OCI-LY7 (cell line): ENCODE data around the gene CFAP70. TPM values are rescaled to one million over a fixed set of nuclear protein-coding genes. Genes with fewer than 3 reads are reported as not detected.

ENCODE experiments used
- BruUV-seq: library from RNA; stranded (reverse); fragments of 400-500 nt; replicated peaks from 2 replicates; lab custom pipeline; 2021; lab: Mats Ljungman, UMichigan
- CTCF ChIA-PET: fragments of 300-600 bp; sonication (Branson Sonifier 250); formaldehyde crosslinking; loops from one replicate; lab custom pipeline; 2022; ENCODE audit warnings: antibody characterized with exemption; ENCODE audit not compliant: unreplicated experiment; lab: Charles Lee
- POLR2A ChIA-PET: fragments of 300-600 bp; sonication (Branson Sonifier 250); formaldehyde crosslinking; loops from one replicate; lab custom pipeline; 2022; ENCODE audit warnings: antibody characterized with exemption; lab: Charles Lee
- DNase-seq: peaks from one replicate; pipeline ENCODE4 v3.0.0-alpha.2; 2015; ENCODE audit warnings: low spot score
- H2AFZ ChIP-seq: fragments of 200-600 bp; sonication (generic), shearing (Covaris generic); 2 replicates; pipeline ENCODE4 v1.6.1; 2014; ENCODE audit warnings: mild to moderate bottlenecking, antibody characterized with exemption, low read length, moderate library complexity
- H3K27ac ChIP-seq: fragments of 200-600 bp; sonication (generic); 2 replicates; pipeline ENCODE4 v1.5.1; 2014; ENCODE audit warnings: mixed run types, low read depth, mild to moderate bottlenecking, moderate library complexity, low read length, inconsistent platforms; ENCODE audit not compliant: poor library complexity, severe bottlenecking
- H3K36me3 ChIP-seq: fragments of 200-600 bp; sonication (generic); 2 replicates; pipeline ENCODE4 v1.6.1; 2014; ENCODE audit warnings: mild to moderate bottlenecking, antibody characterized with exemption, low read length, moderate library complexity, mixed read lengths; ENCODE audit not compliant: insufficient read depth
- H3K4me1 ChIP-seq: fragments of 200-600 bp; sonication (generic); 2 replicates; pipeline ENCODE4 v1.5.1; 2014; ENCODE audit warnings: mild to moderate bottlenecking, low read length; ENCODE audit not compliant: insufficient read depth, poor library complexity, severe bottlenecking
- H3K4me2 ChIP-seq: fragments of 200-600 bp; sonication (generic); 2 replicates; pipeline ENCODE4 v1.6.1; 2014; ENCODE audit warnings: mild to moderate bottlenecking, low read length
- H3K4me3 ChIP-seq: fragments of 200-600 bp; sonication (generic); 2 replicates; pipeline ENCODE4 v1.5.1; 2014; ENCODE audit warnings: mild to moderate bottlenecking, low read depth, low read length; ENCODE audit not compliant: poor library complexity, severe bottlenecking
- H3K79me2 ChIP-seq: fragments of 200-600 bp; sonication (generic); 2 replicates; pipeline ENCODE4 v1.6.1; 2016; ENCODE audit warnings: low read depth, mild to moderate bottlenecking, low read length, moderate library complexity, mixed read lengths; ENCODE audit not compliant: insufficient read depth
- H3K9me2 ChIP-seq: fragments of 200-600 bp; sonication (generic); 2 replicates; pipeline ENCODE4 v1.6.1; 2016; ENCODE audit warnings: mild to moderate bottlenecking, low read length, mixed read lengths; ENCODE audit not compliant: insufficient read depth
- H3K9me3 ChIP-seq: fragments of 200-600 bp; sonication (generic); 2 replicates; pipeline ENCODE4 v1.6.1; 2014; ENCODE audit warnings: mild to moderate bottlenecking, mixed run types, low read length, mixed read lengths
- H4K20me1 ChIP-seq: fragments of 200-600 bp; sonication (generic); 2 replicates; pipeline ENCODE4 v1.6.1; 2014; ENCODE audit warnings: mild to moderate bottlenecking, antibody characterized with exemption, low read length, moderate library complexity, mixed read lengths; ENCODE audit not compliant: insufficient read depth
- CTCF ChIP-seq: fragments of 200-600 bp; sonication (generic); conservative IDR thresholded peaks from 2 replicates; pipeline ENCODE4 v1.5.1; 2014; ENCODE audit warnings: mild to moderate bottlenecking, antibody characterized with exemption, low read length, moderate library complexity, mixed read lengths
- EZH2phosphoT487 ChIP-seq: fragments of 200-600 bp; sonication (generic); IDR thresholded peaks from 2 replicates; pipeline ENCODE4 v1.6.1; 2018; ENCODE audit warnings: low read depth, borderline replicate concordance, mild to moderate bottlenecking, mixed run types, antibody characterized with exemption, low read length, moderate library complexity, mixed read lengths
- intact Hi-C: fragments of 100-400 bp; cut with micrococcal nuclease; formaldehyde crosslinking; loops from one replicate; pipeline ENCODE4 v1.10.0; 2022; ENCODE audit not compliant: unreplicated experiment
- total RNA-seq, 2 experiments: library from RNA; depleted of rRNA in 1 of 2; stranded (reverse); fragments of >200 nt in 1 of 2; shearing (Covaris generic) in 1 of 2; gene quantifications; 2 replicates each; pipeline ENCODE4 v1.2.3, GENCODE V29; 2014 to 2022

The CFAP70 gene
- total RNA-seq, 2 experiments from 2014 or later, result 1.1 to 1.9 TPM

- TF ChIP-seq EZH2phosphoT487 (no peak), CTCF (no peak)
- Histone ChIP-seq H3K36me3 (peaks cover 35% of the 10 kb centered on the region), H3K4me2 (no peak overlapping the region), H2AFZ (no peak overlapping the region), H3K9me3 (no peaks in the 10 kb centered on the region), H3K9me2 (no peaks in the 10 kb centered on the region), H3K79me2 (no peaks in the 10 kb centered on the region), H4K20me1 (no peaks in the 10 kb centered on the region), H3K27ac (no peak overlapping the region), H3K4me3 (no peak overlapping the region), H3K4me1 (peaks cover 4% of the 10 kb centered on the region)
- intact Hi-C loops, result no loop called here
- no peak for DNase-seq
- BruUV-seq, result no TSS peak
- CTCF ChIA-PET, result no interaction called here
- POLR2A ChIA-PET, result no interaction called here
Observed at GRCh38 chr10:73229567-73229966, 129.1 kb downstream of the CFAP70 start.

- Histone ChIP-seq H3K9me3 (no peaks in the 10 kb centered on the region), H4K20me1 (no peaks in the 10 kb centered on the region), H3K36me3 (peaks cover 22% of the 10 kb centered on the region), H3K27ac (no peak overlapping the region), H3K4me2 (no peak overlapping the region), H2AFZ (no peak overlapping the region), H3K79me2 (no peaks in the 10 kb centered on the region), H3K4me1 (peaks cover 4% of the 10 kb centered on the region), H3K4me3 (no peak overlapping the region), H3K9me2 (no peaks in the 10 kb centered on the region)
- POLR2A ChIA-PET, result no interaction called here
- TF ChIP-seq EZH2phosphoT487 (no peak), CTCF (no peak)
- BruUV-seq, result no TSS peak
- intact Hi-C loops, result no loop called here
- DNase-seq, result no peak
- CTCF ChIA-PET, result no interaction called here
Observed at GRCh38 chr10:73228247-73228646, 130.4 kb downstream of the CFAP70 start.

- ChIA-PET POLR2A (interaction anchor here (0.6 to 1.5 kb wide), 2 partner anchors 10 to 21 kb away, joined by 3 read pairs; partner anchors contain the start of gene DNAJC9), CTCF (no interaction called here)
- TF ChIP-seq EZH2phosphoT487 (no peak), CTCF (no peak)
- Histone ChIP-seq H3K4me1 (peaks cover 4% of the 10 kb centered on the region), H3K4me2 (no peak overlapping the region), H4K20me1 (no peaks in the 10 kb centered on the region), H3K79me2 (no peaks in the 10 kb centered on the region), H3K27ac (no peak overlapping the region), H3K9me3 (no peaks in the 10 kb centered on the region), H3K36me3 (0 out of 2 replicates have a peak, but pooled peaks cover 7% of the 10 kb centered on the region), H2AFZ (no peak overlapping the region), H3K4me3 (no peak overlapping the region), H3K9me2 (no peaks in the 10 kb centered on the region)
- peak; percentile 29 for DNase-seq
- intact Hi-C loops, result no loop called here
- no TSS peak for BruUV-seq
Observed at GRCh38 chr10:73226663-73227062, 132.0 kb downstream of the CFAP70 start.
